ENCODE data around the gene GALK1. TPM values are rescaled to one million over a fixed set of nuclear protein-coding genes. Genes with fewer than 3 reads are reported as not detected.
A peak's percentile ranks its signal among the peaks of the same experiment; 100 is the strongest.

Gene GALK1
- total and polyA plus RNA-seq, 2 of the 13 experiments (the other 11 are each of a cell fraction or from before 2014, with no cell fraction given) = 59.9 to 93.6 TPM

DNA sequence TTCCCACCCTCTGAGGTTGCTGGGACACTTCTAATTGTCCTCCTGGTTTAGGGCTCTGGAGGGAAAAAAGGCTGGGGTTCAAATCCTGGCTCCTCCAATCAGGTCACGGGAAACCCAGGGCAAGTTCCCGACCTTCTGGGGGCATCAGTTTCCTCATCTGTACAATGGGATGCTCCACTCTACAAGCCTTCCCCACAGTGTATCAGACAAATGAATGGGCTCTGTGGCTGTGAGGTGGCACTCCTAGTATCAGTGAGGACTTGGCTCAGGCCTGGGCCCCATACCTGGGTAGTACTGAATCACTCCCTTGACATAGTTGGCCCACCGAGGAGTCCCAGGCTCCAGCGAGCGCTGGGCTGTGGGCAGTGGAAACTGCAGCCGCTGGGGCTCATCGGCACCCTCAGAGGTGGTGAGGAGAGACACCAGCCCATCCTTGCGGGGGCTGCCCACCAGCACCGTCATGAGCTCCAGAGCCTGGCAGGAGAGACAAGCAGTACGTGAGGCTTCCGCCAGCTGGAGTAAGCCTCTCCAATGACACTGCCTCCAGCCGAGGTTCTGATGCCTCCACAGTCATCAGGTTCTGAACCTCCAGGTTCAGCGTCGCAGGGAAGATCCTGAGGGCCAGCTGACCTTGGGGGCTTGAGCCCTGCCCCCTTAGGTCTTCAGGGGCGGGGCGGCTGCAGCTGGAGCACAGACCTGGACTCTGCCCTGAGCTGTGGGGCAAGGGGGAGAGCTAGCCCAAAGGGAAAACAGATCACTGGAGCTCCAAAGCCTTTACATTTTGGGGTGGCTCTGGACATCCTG, 1.2 kb downstream of the GALK1 start (continued):
- TF ChIP-seq EEA1 (CRISPR knock-in tag; IDR thresholded peaks at IDR 0.05; ENCODE audit: borderline replicate concordance) (no peak), SOX13 (IDR thresholded peaks at IDR 0.05) (no peak), SOX13 (CRISPR knock-in tag; conservative IDR thresholded peaks at IDR 0.05 in 1 of 2, IDR thresholded peaks at IDR 0.05 in 1 of 2) (no peak; a peak in 1 of 4 replicates), ZNF251 (CRISPR knock-in tag; IDR thresholded peaks at IDR 0.05) (no peak), HNRNPLL (IDR thresholded peaks at IDR 0.05; ENCODE audit: low read depth, low read length, poor library complexity, severe bottlenecking) (no peak), MYNN (CRISPR knock-in tag; IDR thresholded peaks at IDR 0.05; ENCODE audit: low read depth) (no peak), HDAC1 (CRISPR knock-in tag; IDR thresholded peaks at IDR 0.05) (peak; percentile 75), KAT7 (CRISPR knock-in tag; IDR thresholded peaks at IDR 0.05; ENCODE audit: borderline replicate concordance) (peak; percentile 77; the same call in 1 of the 2 replicates), ZFY (CRISPR knock-in tag; IDR thresholded peaks at IDR 0.05) (no peak), NR2F1 (CRISPR knock-in tag; IDR thresholded peaks at IDR 0.05) (peak; percentile 24 to 62; a peak in 2 of 4 replicates), ASH2L (IDR thresholded peaks at IDR 0.05; ENCODE audit: insufficient read length, low read depth, low read length) (no peak), EP300 (IDR thresholded peaks at IDR 0.05; ENCODE audit: low read depth in 2 of 2, low read length in 2 of 2) (peak in 1 of 2 experiments; percentile 67; a peak in 1 of 4 replicates), EP300 (CRISPR knock-in tag; IDR thresholded peaks at IDR 0.05; ENCODE audit: borderline replicate concordance) (no peak; the same call in 1 of the 2 replicates)
- TF ChIP-seq, protein P1, sequence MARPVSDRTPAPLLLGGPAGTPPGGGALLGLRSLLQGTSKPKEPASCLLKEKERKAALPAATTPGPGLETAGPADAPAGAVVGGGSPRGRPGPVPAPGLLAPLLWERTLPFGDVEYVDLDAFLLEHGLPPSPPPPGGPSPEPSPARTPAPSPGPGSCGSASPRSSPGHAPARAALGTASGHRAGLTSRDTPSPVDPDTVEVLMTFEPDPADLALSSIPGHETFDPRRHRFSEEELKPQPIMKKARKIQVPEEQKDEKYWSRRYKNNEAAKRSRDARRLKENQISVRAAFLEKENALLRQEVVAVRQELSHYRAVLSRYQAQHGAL (CRISPR knock-in tag; IDR thresholded peaks at IDR 0.05; ENCODE audit: not compliant biosample characterization) = peak; percentile 41
- TF ChIP-seq, protein P2, sequence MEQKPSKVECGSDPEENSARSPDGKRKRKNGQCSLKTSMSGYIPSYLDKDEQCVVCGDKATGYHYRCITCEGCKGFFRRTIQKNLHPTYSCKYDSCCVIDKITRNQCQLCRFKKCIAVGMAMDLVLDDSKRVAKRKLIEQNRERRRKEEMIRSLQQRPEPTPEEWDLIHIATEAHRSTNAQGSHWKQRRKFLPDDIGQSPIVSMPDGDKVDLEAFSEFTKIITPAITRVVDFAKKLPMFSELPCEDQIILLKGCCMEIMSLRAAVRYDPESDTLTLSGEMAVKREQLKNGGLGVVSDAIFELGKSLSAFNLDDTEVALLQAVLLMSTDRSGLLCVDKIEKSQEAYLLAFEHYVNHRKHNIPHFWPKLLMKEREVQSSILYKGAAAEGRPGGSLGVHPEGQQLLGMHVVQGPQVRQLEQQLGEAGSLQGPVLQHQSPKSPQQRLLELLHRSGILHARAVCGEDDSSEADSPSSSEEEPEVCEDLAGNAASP (CRISPR knock-in tag; IDR thresholded peaks at IDR 0.05; ENCODE audit: borderline replicate concordance) = peak; percentile 55; the same call in 1 of the 2 replicates
- TF ChIP-seq, protein P3, sequence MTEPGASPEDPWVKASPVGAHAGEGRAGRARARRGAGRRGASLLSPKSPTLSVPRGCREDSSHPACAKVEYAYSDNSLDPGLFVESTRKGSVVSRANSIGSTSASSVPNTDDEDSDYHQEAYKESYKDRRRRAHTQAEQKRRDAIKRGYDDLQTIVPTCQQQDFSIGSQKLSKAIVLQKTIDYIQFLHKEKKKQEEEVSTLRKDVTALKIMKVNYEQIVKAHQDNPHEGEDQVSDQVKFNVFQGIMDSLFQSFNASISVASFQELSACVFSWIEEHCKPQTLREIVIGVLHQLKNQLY (CRISPR knock-in tag; IDR thresholded peaks at IDR 0.05) = peak; percentile 64
- TF ChIP-seq, protein P4, sequence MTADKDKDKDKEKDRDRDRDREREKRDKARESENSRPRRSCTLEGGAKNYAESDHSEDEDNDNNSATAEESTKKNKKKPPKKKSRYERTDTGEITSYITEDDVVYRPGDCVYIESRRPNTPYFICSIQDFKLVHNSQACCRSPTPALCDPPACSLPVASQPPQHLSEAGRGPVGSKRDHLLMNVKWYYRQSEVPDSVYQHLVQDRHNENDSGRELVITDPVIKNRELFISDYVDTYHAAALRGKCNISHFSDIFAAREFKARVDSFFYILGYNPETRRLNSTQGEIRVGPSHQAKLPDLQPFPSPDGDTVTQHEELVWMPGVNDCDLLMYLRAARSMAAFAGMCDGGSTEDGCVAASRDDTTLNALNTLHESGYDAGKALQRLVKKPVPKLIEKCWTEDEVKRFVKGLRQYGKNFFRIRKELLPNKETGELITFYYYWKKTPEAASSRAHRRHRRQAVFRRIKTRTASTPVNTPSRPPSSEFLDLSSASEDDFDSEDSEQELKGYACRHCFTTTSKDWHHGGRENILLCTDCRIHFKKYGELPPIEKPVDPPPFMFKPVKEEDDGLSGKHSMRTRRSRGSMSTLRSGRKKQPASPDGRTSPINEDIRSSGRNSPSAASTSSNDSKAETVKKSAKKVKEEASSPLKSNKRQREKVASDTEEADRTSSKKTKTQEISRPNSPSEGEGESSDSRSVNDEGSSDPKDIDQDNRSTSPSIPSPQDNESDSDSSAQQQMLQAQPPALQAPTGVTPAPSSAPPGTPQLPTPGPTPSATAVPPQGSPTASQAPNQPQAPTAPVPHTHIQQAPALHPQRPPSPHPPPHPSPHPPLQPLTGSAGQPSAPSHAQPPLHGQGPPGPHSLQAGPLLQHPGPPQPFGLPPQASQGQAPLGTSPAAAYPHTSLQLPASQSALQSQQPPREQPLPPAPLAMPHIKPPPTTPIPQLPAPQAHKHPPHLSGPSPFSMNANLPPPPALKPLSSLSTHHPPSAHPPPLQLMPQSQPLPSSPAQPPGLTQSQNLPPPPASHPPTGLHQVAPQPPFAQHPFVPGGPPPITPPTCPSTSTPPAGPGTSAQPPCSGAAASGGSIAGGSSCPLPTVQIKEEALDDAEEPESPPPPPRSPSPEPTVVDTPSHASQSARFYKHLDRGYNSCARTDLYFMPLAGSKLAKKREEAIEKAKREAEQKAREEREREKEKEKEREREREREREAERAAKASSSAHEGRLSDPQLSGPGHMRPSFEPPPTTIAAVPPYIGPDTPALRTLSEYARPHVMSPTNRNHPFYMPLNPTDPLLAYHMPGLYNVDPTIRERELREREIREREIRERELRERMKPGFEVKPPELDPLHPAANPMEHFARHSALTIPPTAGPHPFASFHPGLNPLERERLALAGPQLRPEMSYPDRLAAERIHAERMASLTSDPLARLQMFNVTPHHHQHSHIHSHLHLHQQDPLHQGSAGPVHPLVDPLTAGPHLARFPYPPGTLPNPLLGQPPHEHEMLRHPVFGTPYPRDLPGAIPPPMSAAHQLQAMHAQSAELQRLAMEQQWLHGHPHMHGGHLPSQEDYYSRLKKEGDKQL (CRISPR knock-in tag; IDR thresholded peaks at IDR 0.05; ENCODE audit: low read depth) = 0 out of 2 replicates have a peak, but pooled peaks have one; percentile 15
- TF ChIP-seq, protein P5, sequence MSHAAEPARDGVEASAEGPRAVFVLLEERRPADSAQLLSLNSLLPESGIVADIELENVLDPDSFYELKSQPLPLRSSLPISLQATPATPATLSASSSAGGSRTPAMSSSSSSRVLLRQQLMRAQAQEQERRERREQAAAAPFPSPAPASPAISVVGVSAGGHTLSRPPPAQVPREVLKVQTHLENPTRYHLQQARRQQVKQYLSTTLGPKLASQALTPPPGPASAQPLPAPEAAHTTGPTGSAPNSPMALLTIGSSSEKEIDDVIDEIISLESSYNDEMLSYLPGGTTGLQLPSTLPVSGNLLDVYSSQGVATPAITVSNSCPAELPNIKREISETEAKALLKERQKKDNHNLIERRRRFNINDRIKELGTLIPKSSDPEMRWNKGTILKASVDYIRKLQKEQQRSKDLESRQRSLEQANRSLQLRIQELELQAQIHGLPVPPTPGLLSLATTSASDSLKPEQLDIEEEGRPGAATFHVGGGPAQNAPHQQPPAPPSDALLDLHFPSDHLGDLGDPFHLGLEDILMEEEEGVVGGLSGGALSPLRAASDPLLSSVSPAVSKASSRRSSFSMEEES (CRISPR knock-in tag; IDR thresholded peaks at IDR 0.05) = peak; percentile 43; the same call in 1 of the 2 replicates

Data from HepG2 (cell line).